NCI-H2171 treated with DMSO at 0.1 percent for 48 hours (cell line): ENCODE measurements around the gene FRMPD2.
"Not testable (repeated sequence)": the region's sequence is repeated elsewhere in the genome, so short reads cannot be mapped to it uniquely, and the experiment has no call there.

ENCODE experiments used
- DNase-seq: peaks from one replicate; lab custom pipeline; 2025; lab: John Stamatoyannopoulos, UW

FRMPD2 gene

DNA sequence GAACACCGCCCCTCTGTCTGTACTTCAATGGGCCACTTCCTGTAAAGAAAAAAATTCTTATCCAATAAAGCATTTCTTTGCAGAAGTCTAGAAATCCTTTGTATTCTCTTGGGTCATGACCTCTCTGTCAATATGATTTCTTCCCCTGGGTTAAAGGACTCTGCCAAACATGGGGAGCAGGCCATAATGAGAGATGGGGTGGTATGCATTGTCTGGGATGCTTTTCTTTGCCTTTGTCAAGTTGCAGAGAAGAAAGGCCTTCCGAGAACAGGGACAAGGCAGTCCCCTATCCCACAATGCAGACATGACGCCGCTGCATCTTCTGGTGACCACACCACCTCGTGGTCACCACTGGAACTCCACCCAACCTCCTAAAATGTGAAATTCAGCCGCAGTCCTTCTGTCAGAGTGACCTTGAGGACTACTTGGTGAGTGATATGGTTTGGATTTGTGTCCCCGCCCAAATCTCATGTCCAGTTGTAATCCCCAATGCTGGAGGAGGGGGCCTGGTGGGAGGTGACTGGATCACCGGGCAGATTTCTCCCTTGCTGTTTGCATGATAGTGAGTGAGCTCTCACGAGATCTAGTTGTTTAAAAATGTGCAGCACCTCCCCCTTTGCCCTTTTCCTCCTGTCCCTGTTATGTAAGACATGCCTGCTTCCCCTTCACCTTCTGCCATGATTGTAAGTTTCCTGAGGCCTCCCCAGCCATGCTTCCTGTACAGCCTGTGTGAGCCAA, 15.2 kb upstream of the FRMPD2 start:
- peak; percentile 16 for DNase-seq

DNA sequence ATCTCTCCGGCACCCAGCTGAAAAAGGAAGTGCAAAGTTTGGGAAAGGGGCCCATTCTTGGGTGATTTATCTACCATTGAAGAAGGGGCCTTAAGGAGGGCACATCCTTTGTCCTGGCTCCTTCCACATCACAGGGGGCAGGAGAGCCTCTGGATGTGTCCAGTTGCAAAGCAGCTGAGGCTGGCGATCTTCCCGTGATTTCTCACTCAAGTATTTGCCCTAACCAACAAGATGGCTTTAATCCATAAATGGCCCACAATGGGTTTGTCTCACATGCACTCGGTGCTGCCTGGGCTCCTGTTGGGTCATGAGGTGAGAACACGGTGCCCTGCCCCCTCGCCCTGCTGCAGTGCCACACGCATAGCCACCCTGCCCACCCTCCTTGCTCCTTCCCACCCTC, 14.2 kb upstream of the FRMPD2 start:
- no peak for DNase-seq

DNA sequence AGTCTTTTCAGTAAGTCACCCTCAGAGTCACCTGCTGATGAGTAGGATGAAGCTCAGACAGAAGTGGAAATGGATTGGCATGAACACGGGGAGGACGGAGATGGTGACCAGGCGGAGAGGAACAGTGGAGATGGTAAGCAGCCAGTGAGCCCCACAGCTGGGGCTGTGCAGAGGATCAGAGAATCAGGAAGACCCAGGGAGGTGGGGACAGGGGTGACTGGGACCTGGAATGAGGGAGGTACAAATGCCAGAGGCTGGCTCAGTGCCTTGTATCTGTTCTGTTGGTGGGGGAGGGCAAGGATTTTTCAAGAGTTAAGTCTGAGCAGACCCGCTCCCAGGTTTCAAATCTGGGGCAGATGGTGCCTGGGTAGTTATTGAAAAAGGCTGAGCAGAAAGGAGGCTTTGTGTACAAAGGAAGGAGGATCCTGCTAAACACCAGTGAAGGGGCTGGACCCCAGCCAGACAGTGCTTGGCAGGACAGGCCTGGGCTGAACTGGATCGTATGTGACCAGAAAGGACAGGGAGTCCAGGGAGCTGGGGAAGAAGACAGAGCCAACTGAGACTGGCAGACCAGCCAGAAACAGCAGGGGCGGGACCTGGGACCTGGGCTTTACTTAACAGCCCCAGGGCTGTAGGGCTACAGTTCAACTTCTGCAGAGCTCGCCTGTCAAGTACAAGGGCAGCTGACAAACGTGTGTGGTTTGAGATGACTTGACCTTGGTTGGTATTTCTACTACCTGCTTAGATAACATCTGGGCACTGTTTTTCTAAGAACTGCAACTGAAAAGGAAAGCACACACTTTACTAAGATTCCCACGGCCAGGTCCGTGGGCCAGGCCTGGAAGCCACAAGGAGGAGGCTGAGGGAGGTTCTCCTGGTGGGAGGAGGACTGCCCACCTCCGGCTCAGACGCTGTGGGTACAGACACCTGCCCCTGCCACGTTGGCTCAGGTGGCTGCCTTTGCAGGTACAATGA, 13.2 kb upstream of the FRMPD2 start:
- DNase-seq = peak; percentile 70

DNA sequence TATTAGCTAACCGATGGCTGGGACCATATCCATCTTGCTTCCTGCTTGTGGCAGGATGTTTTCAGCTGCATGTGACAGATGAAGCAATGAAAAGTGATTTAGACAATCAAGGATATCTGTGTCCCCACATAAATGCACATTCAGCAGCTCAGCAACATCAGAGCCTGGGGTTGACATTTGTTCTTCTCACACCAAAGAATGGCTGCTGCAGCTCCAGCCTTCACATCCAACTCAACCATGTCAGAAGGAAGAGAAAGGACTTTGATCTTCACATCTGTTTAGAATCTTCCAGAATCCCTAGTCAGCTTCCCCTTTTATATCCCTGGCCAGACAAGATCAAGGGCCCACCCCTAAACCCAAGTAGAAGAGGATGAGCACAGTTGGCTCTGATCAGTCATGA, 11.9 kb upstream of the FRMPD2 start:
- DNase-seq = no peak

DNA sequence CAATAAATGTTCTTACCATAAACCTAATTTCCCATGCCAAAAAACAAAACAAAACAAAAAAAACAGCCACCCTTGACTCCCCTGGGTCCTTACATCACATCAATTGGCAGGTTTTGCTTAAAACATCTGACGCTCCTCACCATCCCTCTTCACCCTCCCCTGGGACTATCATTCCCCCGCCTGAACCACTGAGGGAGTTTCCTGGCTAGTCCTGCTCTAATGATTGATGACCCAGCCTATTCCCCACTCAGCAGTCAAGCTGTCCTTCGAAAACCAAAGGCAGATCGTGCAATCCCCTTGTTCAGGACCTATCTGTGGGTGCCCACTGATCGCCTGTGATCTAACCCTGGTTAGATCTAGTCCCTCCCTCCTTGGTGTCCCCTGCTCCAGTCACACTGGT, 11.2 kb upstream of the FRMPD2 start:
- DNase-seq = peak; percentile 76

DNA sequence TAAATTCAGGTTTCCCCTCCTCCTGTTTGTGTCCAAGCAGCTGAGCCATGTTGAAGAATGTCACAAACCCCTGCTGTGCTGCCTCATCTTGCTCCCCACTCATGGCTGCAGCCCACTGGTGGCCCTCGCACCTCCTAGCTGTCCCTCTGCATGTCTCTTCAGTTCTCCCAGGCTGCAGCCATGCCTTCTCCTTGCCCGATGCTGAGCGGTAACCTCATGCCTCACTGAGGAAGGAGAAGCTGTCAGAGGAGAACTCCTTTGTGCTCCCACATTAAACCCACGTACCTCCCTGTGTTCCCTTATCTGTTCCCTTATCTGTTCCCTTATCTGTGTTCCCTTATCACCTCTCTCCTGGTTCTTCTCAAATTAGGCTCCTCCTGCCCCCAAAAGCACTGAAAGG, 10.3 kb upstream of the FRMPD2 start:
- no peak for DNase-seq

DNA sequence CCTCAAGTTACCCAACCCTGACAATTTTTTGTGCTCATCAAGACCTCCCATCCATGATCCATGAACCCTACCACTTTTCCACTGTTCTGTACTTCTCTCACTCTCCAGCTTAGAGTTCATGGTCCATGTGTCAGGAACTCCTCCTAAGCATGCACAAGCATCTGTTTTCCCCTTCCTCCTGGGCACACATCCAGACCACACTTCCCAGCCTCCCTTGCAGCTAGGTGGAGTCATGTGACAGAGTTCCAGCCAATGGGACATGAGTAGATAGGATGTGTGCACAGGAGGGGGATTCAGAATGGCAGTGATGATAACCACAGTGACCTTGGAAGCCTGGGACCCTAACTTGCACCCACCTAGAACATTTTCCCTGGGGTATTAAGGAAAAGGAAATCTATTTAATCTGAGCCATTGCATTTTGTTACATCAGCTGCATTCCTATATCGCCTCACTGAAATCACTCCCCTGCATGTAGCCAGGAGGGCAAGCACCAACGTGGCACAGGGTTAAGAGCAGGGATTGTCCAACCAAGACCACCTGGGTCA, 9.6 kb upstream of the FRMPD2 start:
- DNase-seq = peak; percentile 32

DNA sequence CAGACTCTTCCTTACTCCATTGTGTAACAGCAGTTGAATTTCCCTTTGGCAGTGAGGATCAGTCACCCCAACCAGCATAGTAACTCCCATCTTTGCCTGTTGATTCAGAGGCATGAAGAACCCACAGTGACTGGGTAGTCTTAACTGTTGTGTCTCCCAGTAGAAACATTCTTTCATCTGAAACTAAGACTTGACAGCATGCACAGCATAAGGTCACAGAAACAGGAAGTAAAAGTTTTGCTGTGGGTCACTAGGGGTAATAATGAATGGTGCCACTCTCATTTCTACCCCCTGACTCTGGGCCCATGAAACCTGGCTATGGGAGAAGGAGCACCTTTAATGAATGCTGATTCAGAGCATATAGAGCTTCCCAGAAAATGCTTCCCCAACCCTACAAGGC, 8.3 kb upstream of the FRMPD2 start:
- no peak for DNase-seq

DNA sequence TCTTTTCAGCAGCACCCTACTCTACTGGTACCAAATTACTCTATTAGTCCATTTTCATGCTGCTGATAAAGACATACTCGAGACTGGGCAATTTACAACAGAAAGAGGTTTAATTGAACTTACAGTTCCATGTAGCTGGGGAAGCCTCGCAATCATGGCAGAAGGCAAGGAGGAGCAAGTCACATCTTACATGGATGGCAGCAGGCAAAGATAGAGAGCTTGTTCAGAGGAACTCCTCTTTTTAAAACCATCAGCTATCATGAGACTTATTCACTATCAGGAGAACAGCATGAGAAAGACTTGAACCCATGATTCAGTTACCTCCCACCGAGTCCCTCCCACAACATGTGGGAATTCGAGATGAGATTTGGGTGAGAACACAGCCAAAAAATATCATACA, 7.2 kb upstream of the FRMPD2 start:
- not testable (repeated sequence) for DNase-seq

DNA sequence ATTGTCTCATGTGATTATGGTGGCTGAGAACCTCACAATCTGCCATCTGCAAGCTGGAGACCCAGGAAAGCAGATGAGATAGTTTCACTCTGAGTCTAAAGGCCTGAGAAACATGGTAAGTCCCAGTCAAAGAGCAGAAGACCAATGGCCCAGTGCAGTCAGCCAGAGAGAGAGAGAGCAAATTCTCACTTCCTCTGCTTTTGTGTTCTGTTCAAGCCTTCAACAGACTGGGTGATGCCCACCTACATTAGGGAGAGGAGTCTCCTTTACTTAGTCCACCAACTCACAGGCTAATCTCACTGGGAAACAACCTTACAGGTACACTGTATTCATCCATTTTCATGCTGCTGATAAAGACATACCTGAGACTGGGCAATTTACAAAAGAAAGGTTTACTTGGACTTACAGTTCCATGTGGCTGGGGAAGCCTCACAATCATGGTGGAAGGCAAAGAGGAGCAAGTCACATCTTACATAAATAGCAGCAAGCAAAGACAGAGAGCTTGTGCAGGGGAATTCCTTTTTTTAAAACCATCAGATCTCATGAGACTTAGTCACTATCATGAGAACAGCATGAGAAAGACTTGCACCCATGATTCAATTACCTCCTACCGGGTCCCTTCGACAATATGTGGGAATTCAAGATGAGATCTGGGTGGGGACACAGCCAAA, 4.7 kb upstream of the FRMPD2 start:
- DNase-seq = no peak

DNA sequence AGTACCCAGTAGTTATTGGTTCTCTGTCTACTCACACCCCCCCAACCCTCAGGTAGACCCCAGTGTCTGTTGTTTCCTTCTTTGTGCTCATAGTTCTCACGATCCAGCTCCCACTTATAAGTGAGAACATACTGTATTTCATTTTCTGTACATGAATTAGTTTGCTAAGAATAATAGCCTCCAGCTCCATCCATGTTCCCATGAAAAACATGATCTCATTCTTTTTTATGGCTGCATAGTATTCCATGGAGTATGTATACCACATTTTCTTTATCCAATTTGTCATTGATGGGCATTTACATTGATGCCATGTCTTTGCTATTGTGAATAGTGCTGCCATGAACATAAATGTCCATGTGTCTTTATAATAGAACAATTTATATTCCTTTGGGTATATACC, 2.6 kb upstream of the FRMPD2 start:
- no peak for DNase-seq

DNA sequence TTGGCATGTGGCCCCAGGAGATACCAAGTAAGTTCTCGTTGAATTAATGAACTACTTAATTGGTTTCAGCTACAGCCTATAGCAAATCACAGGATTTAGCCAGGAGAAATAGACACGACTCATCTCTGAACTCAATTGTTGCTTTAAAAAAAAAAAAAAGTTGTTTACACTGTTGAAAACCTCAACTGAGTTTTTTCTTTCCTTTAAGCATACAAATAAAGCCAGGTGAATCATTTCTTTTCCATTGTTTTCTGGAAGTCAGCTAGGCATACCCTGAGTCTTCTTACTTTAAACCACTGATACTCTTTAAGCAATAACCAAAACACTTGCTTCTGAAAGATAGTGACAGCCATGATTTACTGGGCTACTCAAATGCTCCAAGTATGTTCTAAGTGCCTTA, 755 bp downstream of the FRMPD2 start:
- no peak for DNase-seq

DNA sequence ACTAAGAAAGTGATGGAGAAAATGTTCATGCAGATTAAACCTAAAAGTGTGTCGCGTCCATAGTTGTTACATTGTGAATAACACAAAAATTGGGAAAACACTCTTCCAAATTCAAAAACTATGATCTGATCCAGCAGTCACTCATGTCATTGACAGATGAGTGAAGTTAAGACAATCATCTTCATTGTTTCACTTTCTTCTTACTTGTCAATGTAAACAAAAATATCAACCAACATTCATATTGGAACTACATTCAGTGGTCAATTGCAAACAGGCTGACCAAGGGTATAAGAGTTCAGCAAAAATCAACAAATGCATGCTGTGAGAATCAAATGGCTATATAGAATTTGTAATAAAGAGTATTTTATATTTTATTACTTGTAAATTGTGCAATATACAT, 1.8 kb downstream of the FRMPD2 start:
- no peak for DNase-seq

DNA sequence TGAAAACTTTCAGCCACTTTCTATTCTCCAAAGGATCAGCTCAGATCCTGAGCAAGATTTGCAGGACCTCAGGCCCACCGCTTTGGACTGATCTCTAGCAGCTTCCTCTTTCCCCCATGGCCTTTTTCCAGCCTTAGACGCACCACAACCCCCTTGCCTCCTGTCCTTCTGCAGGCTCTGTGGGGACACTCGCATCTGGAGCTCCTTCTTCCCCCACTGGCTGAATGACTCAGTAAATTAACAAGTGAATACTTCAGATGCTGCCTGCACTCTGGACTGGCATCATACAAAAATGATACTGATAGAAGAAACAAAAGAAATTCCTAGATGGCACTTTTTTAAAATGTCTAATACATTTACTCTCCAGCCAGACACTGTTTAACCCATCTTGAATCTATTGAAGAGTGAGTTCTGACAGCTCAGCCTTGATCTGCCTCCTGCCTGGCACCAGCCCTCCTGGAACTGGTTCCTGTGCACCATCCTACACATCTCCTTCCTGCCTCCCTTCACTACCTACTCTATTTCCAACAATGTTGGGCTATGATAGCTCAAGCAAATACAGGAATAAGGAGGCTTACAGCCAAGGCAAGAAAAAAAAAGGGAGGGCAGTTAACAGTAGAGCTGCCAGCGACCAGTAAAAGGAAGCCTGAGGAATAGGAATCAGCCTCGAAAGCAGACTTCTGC, 3.3 kb downstream of the FRMPD2 start:
- no peak for DNase-seq

DNA sequence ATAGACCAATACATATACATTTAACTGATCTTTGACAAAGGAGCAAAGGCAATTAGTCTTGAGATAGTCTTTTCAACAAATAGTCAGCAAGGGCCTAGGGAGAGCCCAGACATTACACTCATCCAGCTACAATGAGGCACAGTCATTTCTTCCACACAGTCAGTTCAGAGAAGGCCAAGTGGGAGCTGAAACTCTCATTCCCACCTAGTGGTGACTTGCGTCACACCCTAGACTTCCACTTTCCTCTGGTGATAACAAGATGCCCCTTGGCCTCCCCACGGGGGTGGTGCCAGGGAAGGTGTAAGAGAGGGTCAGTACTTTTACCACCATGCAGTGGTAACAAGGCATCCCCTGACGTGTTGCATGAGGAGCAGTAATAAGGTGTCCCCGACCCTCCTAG, 8.0 kb downstream of the FRMPD2 start:
- DNase-seq = no peak

DNA sequence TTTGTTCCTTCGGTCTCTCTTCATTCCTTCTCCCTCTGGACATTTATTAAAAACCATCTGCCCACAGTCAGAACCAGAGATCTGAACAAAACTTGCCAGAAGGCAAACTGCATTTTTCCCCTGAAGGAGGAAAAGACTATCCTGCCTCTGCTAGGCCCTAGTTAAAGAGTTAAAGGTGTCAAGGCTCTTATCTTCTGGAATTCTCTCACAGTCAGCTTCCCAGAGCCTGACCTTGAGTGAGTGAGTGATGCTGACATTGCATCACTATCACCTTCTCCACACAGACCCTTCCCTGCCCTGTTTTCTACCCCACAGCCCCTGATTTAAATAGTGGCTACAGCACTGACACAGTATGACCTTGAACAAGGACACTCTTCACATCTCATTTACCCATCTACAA, 16.4 kb downstream of the FRMPD2 start:
- no peak for DNase-seq

DNA sequence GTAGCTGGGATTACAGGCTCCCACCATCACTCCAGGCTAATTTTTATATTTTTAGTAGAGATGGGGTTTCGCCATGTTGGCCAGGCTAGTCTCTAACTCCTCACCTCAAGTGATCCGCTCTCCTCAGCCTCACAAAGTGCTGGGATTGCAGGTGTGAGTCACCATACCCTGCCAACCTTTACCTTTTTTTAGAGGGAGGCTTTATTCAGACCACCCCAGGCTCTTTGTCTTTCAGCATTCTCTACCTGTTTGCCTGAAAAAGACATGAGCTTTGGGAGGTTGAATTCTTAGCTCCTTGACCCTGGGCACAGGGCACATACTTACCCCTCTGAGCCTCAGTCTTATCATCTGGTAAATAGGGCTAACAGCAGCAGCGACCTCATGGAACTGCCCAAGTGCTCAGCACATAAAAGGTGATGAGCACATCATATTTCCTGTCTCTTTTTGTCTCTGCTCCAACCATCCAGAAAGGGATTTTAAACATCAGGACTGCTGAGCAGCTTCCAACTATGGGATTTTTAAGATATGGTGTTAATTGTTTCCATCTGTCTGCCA, 17.0 kb downstream of the FRMPD2 start:
- no peak for DNase-seq

DNA sequence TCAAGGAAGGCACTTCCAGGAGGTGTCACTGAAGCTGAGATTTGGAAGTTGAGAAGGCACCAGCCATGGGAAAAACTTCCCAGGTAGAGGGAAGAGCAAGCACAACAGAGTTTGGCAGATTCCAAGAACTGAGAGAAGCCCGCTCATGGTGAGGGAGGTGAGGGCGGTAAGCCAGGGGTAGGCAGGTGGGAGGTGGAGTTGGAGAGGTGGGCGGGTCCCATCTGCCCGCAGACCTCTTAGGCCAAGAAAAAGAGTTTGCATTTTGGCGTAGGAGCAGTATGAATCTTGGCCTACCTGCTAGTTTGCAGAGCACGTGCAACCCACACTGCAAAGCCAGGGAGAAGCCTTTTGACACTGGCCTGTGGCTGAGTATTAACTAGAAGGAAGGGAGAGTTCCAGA, 18.8 kb downstream of the FRMPD2 start:
- no peak for DNase-seq

DNA sequence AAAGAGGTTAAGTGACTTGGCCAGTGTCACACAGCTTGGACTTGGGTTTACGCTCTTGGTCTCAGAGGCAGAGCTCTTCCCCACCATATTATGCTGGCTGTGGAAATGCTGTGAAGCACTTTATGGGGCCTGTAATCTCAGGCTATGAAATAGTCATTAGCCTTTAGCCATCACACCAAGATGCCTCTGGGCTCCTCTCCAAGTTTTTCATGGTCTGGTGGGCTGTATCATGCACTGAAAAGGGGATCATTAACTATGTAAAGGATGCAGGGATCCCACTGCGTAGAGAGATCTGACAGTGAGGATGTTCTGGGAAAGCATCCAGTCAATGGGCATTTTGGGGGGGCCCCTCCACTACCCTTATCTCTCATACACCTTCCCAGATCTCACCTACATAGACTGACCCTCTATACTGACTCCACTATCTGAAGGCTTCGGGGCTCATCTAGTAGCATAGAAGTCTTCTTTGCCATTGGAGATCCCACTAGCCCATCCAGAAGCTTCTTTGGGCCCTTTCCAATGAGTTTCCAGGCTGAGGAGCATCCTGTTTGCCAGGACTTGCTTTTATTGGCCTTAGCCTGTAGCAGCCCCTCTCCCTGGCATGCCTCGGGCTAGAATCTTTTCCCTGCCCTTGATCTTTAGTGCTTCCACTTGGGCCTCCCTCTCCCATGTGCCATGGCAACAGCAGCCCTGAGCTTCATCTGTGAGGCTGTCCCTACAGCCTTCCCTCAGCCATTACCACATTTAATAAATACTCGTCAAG, 19.6 kb downstream of the FRMPD2 start:
- DNase-seq = peak; percentile 13

DNA sequence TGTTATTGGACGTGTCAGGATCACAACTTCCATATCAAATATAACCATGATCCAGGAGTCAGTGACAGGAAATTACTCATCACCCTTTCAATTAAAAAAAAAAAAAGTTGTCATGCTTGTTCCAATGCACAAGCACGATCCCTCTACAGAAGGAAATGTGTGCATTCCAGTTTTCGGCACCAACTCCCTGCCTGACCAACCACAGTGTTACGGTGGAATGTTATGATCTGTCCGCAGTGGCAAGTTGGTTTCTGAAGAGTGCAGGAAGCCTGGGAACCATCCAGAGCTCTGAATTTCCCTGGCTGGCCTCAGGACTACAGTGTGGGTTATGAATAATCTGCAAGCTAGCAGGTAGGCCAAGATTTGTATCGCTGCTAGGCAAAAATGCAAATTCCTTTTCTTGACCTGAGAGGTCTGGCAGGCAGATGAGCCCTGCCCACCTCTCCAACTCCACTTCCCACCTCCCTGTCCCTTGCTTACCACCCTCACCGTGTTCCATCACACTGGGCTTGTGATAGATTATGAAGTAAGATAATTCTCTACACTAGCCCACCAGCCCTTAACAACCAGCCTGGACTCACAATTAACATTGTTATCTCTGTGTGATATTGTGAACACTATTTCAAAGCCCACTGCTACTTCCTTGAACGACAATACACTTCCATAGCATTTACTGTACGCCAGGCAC, 20.4 kb downstream of the FRMPD2 start:
- DNase-seq = no peak
